ENCODE data around the gene CBLN1. TPM values are rescaled to one million over a fixed set of nuclear protein-coding genes. Genes with fewer than 3 reads are reported as not detected.

Gene CBLN1
- total and polyA plus RNA-seq, 3 donors from 2014 or later: 13.7 to 57.8 (median 35.4) TPM

GRCh38 chr16:49277386-49277742 lies 4.3 kb downstream of the CBLN1 start:
- H3K4me3 ChIP-seq: no peak overlapping the region
- no peak for DNase-seq
- no peaks in the 10 kb centered on the region for H3K36me3 ChIP-seq (ENCODE audit: low read depth, missing control alignments)
- H3K27ac ChIP-seq: no peak overlapping the region
- 1 to 4% methylated on average over 16 to 18 of the region's 18 CpGs for WGBS, 2 donors
- intact Hi-C loops (cut with DNase I; ENCODE audit: low total_unique reads): no loop called here
- TF ChIP-seq POLR2A (IDR thresholded peaks at IDR 0.05): no peak
- TF ChIP-seq CTCF (IDR thresholded peaks at IDR 0.05): no peak
- H3K4me1 ChIP-seq: peaks cover 2% of the 10 kb centered on the region
- no peaks in the 10 kb centered on the region for H3K9me3 ChIP-seq
- no peaks in the 10 kb centered on the region for H3K27me3 ChIP-seq

GRCh38 chr16:49276646-49277385 lies 4.8 kb downstream of the CBLN1 start:
- Histone ChIP-seq H3K4me1 (peaks cover 2% of the 10 kb centered on the region), H3K4me3 (no peak overlapping the region), H3K36me3 (ENCODE audit: low read depth, missing control alignments) (no peaks in the 10 kb centered on the region), H3K27ac (no peak overlapping the region), H3K9me3 (no peaks in the 10 kb centered on the region), H3K27me3 (no peaks in the 10 kb centered on the region)
- intact Hi-C loops (cut with DNase I; ENCODE audit: low total_unique reads): no loop called here
- no peak for DNase-seq
- TF ChIP-seq POLR2A (IDR thresholded peaks at IDR 0.05): no peak
- TF ChIP-seq CTCF (IDR thresholded peaks at IDR 0.05): no peak
- 7 to 10% methylated on average over 12 to 19 of the region's 19 CpGs for WGBS, 2 donors

GRCh38 chr16:49275870-49276269 lies 5.8 kb downstream of the CBLN1 start:
- no peak for DNase-seq
- TF ChIP-seq POLR2A (IDR thresholded peaks at IDR 0.05) (no peak), CTCF (IDR thresholded peaks at IDR 0.05) (no peak)
- H3K4me1 ChIP-seq: peaks cover 2% of the 10 kb centered on the region
- 28 to 35% methylated on average over 4 to 5 of the region's 5 CpGs for WGBS, 2 donors
- no peak overlapping the region for H3K4me3 ChIP-seq
- H3K27ac ChIP-seq: no peak overlapping the region
- intact Hi-C loops (cut with DNase I; ENCODE audit: low total_unique reads): no loop called here
- H3K36me3 ChIP-seq (ENCODE audit: low read depth, missing control alignments): no peaks in the 10 kb centered on the region
- no peaks in the 10 kb centered on the region for H3K9me3 ChIP-seq
- H3K27me3 ChIP-seq: no peaks in the 10 kb centered on the region

- Histone ChIP-seq H3K27me3 (no peaks in the 10 kb centered on the region), H3K36me3 (ENCODE audit: low read depth, missing control alignments) (no peaks in the 10 kb centered on the region), H3K4me3 (no peak overlapping the region), H3K4me1 (peaks cover 2% of the 10 kb centered on the region), H3K27ac (no peak overlapping the region), H3K9me3 (no peaks in the 10 kb centered on the region)
- 2 to 6% methylated on average over 9 to 34 of the region's 34 CpGs for WGBS, 2 donors
- intact Hi-C loops (cut with DNase I; ENCODE audit: low total_unique reads): no loop called here
- no peak for DNase-seq
- TF ChIP-seq CTCF (IDR thresholded peaks at IDR 0.05): no peak
- no peak for TF ChIP-seq POLR2A (IDR thresholded peaks at IDR 0.05)
Measured at GRCh38 chr16:49275050-49275730, 6.4 kb downstream of the CBLN1 start.
